GM19043 (cell line): ENCODE data around the gene IFNL2.
"Not testable (repeated sequence)": the region's sequence is repeated elsewhere in the genome, so short reads cannot be mapped to it uniquely, and the experiment has no call there.

Source experiments
- ATAC-seq: cut with Tn5 transposase; IDR thresholded peaks from one replicate; pipeline ENCODE4 v1.9.1; 2021; ENCODE audit warnings: low read depth; ENCODE audit not compliant: unreplicated experiment

The IFNL2 gene

GRCh38 chr19:39252458-39252857 is 15.7 kb upstream of the IFNL2 start:
- no peak for ATAC-seq

GRCh38 chr19:39253374-39254149 is 14.6 kb upstream of the IFNL2 start:
- ATAC-seq: no peak

GRCh38 chr19:39254531-39255345 is 13.5 kb upstream of the IFNL2 start:
- no peak for ATAC-seq

GRCh38 chr19:39257227-39257626 is 11.0 kb upstream of the IFNL2 start:
- no peak for ATAC-seq

GRCh38 chr19:39261704-39262103 is 6.5 kb upstream of the IFNL2 start:
- no peak for ATAC-seq

- ATAC-seq: no peak
Measured at GRCh38 chr19:39262496-39262895, 5.7 kb upstream of the IFNL2 start.

- no peak for ATAC-seq
Measured at GRCh38 chr19:39263912-39264305, 4.3 kb upstream of the IFNL2 start.

- ATAC-seq: no peak
Measured at GRCh38 chr19:39264306-39265290, 3.6 kb upstream of the IFNL2 start.

- no peak for ATAC-seq
Measured at GRCh38 chr19:39265321-39265916, 2.8 kb upstream of the IFNL2 start.

GRCh38 chr19:39268531-39269223 is 481 bp downstream of the IFNL2 start:
- ATAC-seq: not testable (repeated sequence)

GRCh38 chr19:39269369-39269768 is 1.2 kb downstream of the IFNL2 start:
- ATAC-seq: not testable (repeated sequence)

GRCh38 chr19:39270036-39270871 is 2.1 kb downstream of the IFNL2 start:
- ATAC-seq: no peak

GRCh38 chr19:39273859-39274258 is 5.7 kb downstream of the IFNL2 start:
- not testable (repeated sequence) for ATAC-seq

GRCh38 chr19:39275578-39275977 is 7.4 kb downstream of the IFNL2 start:
- no peak for ATAC-seq

- ATAC-seq: no peak
Measured at GRCh38 chr19:39276740-39277139, 8.5 kb downstream of the IFNL2 start.

- ATAC-seq: no peak
Measured at GRCh38 chr19:39277598-39277997, 9.4 kb downstream of the IFNL2 start.

GRCh38 chr19:39282021-39282420 is 13.8 kb downstream of the IFNL2 start:
- no peak for ATAC-seq

GRCh38 chr19:39284032-39284431 is 15.8 kb downstream of the IFNL2 start:
- no peak for ATAC-seq

- no peak for ATAC-seq
Measured at GRCh38 chr19:39293394-39293793, 25.2 kb downstream of the IFNL2 start.
